GM19395 (cell line): Measurements from ENCODE around the gene GPR158.

Experiments
- ATAC-seq: cut with Tn5 transposase; IDR thresholded peaks from one replicate; pipeline ENCODE4 v1.9.1; 2021; ENCODE audit warnings: mild to moderate bottlenecking, moderate library complexity; ENCODE audit not compliant: unreplicated experiment

The GPR158 gene

GRCh38 chr10:25564351-25564750 lies 389.6 kb downstream of the GPR158 start:
- no peak for ATAC-seq

GRCh38 chr10:25565570-25565969 lies 390.8 kb downstream of the GPR158 start:
- no peak for ATAC-seq

- no peak for ATAC-seq
Measured at GRCh38 chr10:25573316-25573715, 398.5 kb downstream of the GPR158 start.

DNA sequence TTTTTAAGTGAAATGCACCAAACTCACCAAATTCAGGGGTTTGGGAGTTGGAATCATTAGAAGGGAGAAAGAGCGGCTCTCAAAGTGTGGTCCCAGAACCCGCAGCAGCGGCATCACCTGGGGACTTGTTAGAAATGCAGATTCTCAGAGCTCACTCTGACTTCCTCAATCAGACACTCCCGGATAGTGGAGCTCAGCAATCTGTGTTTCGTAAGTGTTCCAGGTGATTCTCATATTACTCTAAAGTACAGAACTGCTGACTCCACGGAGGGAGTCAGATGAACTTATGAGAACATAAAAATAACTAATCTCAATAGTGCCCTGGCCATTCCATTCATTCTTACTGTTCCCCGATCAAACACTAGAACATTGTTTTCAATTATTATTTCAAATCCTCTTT lies 400.5 kb downstream of the GPR158 start:
- no peak for ATAC-seq

DNA sequence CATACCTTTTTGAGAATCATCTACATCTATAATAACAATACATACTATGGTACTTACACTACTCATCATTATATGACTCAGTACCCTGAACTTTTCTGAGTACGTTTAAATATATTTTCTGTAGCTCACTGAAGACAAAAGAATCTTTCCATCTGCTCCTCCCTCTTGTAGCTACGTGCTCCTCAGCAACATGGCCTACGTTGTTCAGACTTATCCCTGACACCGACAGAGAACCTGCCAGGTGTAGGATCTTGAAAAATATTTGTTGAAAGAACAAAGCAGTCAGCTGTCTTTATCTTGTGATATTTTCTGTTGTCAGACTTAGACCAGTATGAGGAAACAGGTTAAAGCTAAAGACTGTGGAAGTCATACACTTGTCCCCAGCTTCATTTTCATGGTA lies 403.3 kb downstream of the GPR158 start:
- no peak for ATAC-seq

DNA sequence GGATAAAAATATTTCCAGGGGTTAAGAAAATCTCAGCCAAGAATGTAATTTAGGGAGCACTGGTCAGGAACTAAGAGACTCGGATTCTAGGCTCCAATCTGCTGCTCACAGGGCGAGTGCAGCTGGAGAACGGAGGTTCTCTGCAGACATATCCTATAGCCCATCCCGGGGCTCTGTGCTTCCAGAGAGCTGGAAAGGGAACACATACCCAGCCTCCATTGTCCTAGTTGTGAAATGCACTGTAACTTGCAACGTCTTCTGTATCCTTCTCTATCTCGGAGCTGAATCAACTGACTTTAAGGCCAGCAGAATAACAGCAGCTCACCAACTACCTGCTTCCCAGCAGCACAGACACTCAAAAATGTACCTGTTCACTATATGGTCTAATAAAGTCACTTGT lies 408.2 kb downstream of the GPR158 start:
- ATAC-seq = no peak

- no peak for ATAC-seq
Measured at GRCh38 chr10:25600651-25601050, 425.9 kb downstream of the GPR158 start.

DNA sequence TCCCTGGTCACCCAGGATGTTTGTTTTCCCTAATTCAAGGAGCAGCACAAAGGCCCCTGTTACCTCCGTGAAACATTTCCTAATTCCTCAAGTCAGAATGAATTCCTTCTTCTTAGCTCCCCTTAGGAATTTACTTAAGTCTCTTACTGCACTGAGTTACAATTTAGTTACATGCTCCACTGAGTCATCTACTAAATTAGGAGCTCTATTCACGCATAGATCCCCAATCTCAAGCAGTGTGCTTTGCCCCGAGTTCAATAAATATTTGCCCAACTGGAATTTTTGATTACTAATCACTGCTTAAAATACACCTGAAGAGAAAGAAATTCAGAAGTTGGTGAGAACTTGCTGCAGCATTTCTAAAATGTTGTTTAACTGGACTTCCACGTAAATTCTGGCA lies 429.8 kb downstream of the GPR158 start:
- ATAC-seq = no peak

GRCh38 chr10:25614652-25615051 lies 439.9 kb downstream of the GPR158 start:
- no peak for ATAC-seq

DNA sequence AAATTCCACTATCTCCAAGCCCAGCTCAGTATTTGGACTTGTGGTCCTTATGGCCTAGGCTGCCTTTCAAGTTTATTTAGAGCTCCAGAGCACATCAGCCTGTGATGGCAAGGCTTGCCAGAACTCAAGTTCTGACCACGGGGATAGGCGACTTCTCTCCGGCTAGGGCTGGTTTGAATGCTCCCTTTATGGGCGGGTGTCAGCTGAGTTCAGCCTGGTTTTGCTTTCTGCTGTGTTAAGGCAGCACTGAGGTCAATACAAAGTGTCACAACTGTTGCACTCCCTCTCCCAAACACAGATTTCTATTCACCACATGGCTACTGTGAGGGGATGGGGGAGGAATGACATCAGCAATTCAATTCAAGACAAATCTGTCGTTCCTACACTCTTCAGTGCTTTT lies 441.1 kb downstream of the GPR158 start:
- ATAC-seq = no peak

- ATAC-seq = no peak
Measured at GRCh38 chr10:25616903-25617592, 442.2 kb downstream of the GPR158 start.

DNA sequence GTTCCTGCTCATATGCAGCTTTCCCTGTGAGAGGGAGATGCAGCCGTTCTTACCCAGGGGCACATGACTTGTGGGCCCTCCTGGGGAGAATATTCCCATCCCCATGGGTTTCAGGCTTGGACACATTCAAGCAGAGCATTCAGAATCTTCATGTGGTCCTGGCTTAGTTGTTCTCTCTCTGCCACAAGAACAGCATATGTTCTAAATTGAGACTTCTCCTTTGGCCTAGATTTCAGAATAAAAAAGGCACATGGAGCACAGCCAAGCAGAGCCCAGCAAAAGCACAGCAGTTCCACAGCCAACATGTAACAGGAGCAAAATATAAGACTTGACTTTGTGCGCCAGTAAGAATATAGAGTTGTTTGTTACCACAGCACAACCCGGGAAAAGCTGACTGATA lies 452.8 kb downstream of the GPR158 start:
- ATAC-seq = no peak

- ATAC-seq = no peak
Measured at GRCh38 chr10:25629333-25629732, 454.5 kb downstream of the GPR158 start.

GRCh38 chr10:25631471-25631870 lies 456.7 kb downstream of the GPR158 start:
- no peak for ATAC-seq

DNA sequence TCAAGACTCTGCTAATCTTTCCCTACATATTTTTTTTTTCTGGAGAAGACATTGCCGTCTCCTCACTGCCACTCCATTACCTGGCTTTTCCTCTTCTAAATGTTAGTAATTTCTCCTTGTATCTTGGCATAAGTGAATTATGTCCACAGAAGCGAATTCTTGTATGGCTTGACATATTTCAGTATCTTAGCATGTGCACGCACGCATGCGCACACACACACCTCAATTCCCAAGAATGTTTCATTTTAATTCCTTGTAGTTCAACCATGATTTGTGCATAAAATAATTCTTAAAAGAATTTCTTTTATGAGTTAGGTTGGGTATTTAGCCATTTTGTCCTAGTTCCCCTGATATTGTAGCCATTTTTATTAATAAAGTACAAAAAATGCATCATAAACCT lies 458.0 kb downstream of the GPR158 start:
- ATAC-seq = no peak

DNA sequence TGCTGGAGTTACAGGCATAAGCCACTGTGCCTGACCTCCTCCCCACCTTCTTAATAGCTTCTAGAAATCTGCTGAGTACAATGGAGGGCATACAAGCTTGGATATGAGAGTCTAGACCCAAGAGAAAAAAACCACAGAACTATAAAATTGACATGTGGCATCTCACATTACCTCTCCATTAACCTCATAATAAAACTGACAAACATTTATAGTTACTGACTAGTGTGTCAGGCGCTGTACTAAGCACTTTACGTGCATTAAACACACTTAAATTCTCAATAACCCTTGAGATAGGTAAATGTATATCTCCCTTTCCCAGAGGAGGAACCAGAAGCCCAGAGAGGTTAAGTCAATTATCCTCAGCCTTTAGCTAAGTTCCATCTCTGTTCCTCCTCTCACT lies 458.7 kb downstream of the GPR158 start:
- ATAC-seq = no peak

DNA sequence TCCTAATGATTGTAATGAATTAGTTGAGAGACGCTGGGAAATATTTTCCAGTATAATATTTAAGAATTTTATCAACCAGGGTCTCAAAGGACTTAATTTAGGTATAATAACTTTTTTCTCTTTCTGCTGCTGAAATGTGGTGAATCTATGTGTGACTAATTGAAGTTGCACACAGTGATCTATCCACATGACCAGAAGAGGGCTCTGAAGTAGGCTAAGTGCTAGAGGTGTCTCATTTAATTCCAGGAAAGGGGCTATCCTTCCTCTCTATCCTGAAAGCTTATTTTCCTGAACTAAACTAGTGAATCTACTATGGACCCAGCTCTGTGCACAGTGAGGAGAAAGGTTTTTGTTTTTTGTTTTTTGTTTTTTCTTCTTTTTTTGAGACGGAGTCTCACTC lies 464.8 kb downstream of the GPR158 start:
- no peak for ATAC-seq

DNA sequence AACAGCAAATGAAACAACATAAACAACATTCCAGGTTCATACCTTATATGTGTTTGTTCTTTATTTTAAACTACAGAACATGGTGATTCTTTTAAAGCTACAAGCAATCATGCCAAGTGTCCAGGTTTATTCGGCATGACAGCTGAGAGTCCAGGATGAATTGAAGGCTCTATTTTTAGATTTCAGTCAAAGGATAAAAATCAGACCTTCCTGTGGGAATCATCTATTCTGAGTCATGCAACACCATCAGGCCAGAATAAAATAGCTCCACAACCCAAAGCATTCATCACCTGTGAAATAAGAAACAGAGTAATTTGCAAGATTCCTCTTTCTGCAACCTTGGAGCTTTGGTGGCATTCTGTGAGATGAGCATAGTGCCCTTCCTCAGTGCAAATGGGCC lies 466.8 kb downstream of the GPR158 start:
- ATAC-seq = no peak

DNA sequence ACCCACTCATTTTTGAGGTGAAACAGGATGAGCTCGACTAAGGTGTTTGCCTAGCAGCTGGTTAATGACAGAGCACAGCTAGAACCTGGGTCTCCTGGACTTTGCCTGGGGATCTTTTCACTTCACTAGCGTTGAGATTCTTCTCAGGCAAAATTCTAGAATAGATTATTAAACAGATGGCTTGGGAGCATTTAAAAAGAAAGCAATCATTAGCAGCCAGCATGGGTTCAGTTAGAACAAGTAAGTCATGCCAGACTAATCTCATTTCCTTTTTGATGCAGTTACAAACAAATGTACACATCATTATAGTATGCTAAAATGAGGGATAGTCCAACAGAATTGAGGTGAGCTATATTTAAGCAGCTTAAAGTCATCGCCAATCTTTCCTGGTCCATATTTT lies 467.9 kb downstream of the GPR158 start:
- ATAC-seq = no peak

- no peak for ATAC-seq
Measured at GRCh38 chr10:25646371-25646770, 471.6 kb downstream of the GPR158 start.

DNA sequence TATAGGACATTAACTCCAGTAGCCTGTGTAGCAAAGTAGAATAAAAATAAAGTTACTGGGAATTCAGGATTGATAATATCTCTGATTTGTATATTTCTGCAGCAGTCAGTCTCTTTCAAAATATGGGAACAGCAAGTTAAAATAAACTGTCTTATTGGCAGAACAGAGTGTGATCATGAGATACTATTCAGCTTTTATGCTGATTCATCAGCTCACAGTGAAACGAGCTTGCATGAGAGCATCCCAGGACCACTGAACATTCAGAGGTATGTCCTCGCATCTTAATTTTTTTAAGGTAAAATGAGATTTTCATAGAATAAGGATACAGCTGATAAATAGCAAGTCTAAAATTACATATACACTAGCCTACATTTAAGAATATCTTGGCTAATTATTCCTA lies 476.7 kb downstream of the GPR158 start:
- ATAC-seq = no peak
